GM06990 (cell line): ENCODE results near the gene RPS16.
"Not testable (repeated sequence)": the region's sequence is repeated elsewhere in the genome, so short reads cannot be mapped to it uniquely, and the experiment has no call there.

Source experiments
- DNase-seq: peaks from one replicate; pipeline ENCODE4 v3.0.0-alpha.2; 2011; ENCODE audit not compliant: insufficient read length; ENCODE audit errors: extremely low read depth
- H3K27me3 ChIP-seq: replicated peaks from 2 replicates; pipeline ENCODE4 v1.6.0; 2011; ENCODE audit warnings: low read length; ENCODE audit not compliant: control insufficient read depth, insufficient read depth
- H3K36me3 ChIP-seq: 2 replicates; pipeline ENCODE4 v1.5.1; 2011; ENCODE audit warnings: low read length; ENCODE audit not compliant: control insufficient read depth, insufficient read depth
- H3K4me3 ChIP-seq: replicated peaks from 2 replicates; pipeline ENCODE4 v1.5.1; 2011; ENCODE audit warnings: low read depth, mild to moderate bottlenecking, control low read depth, low read length
- CTCF ChIP-seq: IDR thresholded peaks from 2 replicates; pipeline ENCODE4 v1.5.1; 2011; ENCODE audit warnings: low read length, control low read depth, mild to moderate bottlenecking, inconsistent platforms; ENCODE audit not compliant: insufficient read depth, poor library complexity, severe bottlenecking

The RPS16 gene

GRCh38 chr19:39465956-39466747 is 30.4 kb upstream of the RPS16 start:
- Histone ChIP-seq H3K4me3 (no peak overlapping the region), H3K36me3 (peaks cover 52% of the 10 kb centered on the region), H3K27me3 (no peaks in the 10 kb centered on the region)
- no peak for DNase-seq
- TF ChIP-seq CTCF, result no peak

DNA sequence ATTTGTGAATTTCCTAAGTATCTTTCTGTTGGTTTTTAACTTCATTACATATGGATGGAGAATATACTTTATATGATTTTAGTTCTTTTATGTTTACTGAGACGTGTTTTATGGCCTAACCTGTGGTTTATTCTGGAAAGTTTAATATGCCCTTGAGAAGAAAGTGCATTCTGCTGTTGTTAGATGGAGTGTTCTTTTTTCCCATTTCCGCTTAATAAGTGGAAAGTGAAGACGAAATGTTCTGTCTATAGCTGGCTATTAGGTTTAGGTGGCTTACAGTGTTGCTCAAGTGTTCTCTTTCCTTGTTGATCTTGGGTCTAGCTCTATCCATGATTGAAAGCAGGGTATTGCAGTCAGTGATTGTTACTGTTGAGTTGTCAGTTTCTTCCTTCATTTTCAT is 27.7 kb upstream of the RPS16 start:
- no peak overlapping the region for H3K4me3 ChIP-seq
- peaks cover 45% of the 10 kb centered on the region for H3K36me3 ChIP-seq
- DNase-seq, result no peak
- TF ChIP-seq CTCF, result no peak
- H3K27me3 ChIP-seq, result no peaks in the 10 kb centered on the region

DNA sequence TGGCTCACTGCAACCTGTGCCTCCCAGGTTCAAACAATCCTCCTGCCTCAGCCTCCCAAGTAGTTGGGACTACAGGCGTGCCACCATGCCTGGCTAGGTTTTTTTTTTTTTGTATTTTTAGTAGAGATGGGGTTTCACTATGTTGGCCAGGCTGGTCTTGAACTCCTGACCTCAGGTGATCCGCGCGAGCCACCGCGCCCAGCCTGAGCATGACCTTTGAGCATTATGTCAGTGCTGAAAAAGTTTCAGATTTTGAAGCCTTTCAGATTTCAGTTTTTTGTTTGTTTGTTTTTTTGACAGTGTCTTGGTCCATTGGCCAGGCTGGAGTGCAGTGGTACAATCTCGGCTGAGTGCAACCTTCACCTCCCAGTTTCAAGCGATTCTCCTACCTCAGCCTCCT is 15.5 kb upstream of the RPS16 start:
- not testable (repeated sequence) for H3K4me3 ChIP-seq, H3K27me3 ChIP-seq, DNase-seq
- H3K36me3 ChIP-seq, result peaks cover 14% of the 10 kb centered on the region

DNA sequence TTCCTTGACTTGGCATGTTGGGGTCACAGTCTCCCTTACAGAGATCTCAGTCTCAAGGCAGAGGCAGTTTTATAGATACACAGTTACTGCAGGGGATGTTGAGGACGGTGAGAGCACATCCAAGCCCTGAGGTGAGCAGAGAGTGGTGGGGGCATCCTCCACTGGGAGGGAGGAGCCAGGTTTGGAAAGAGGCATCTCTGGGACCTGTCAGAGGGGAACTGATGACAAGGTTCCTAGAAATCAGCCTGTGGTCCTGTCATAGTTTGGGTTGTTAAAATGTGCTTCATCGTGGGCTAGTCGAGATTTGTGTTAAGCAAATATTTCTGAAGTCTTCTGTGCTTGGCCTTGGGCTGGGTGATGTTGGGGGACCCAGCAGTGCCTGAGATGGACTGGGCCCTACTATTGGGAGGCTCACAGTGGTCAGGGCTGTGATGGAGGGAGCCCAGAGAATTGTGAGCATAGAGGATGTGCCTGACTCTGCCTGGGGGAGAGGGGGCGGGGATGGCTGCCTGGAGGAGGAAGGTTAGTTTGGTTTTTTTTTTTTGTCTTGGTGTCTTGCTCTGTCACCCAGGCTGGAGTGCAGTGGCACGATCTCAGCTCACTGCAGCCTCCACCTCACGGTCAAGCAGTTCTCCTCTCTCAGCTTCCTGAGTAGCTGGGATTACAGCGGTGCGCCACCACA is 13.5 kb upstream of the RPS16 start:
- Histone ChIP-seq H3K27me3 (no peaks in the 10 kb centered on the region), H3K4me3 (no peak overlapping the region; the same call in 1 of the 2 replicates), H3K36me3 (peaks cover 11% of the 10 kb centered on the region)
- TF ChIP-seq CTCF, result no peak
- no peak for DNase-seq

DNA sequence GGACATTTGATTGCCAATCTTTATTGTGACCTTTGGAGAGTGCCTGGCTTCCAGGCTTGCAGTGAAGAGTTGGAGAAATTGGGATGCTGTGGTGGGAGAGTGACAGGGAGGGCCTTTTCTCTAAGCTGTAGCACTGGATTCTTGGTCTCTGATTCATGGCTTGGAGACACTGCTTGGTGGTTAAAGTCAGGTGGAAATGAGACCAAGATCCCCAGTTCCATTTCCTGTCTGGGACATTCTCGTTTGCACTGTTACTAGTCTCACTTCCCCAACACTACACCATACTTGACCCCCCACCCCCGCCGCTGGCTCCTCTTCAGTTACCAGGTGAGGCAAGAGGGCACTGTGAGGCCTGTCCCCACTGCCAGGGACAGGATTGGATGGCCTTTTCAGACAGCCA is 12.5 kb upstream of the RPS16 start:
- H3K36me3 ChIP-seq, result peaks cover 10% of the 10 kb centered on the region
- DNase-seq, result peak; percentile 60

More for the DNA sequence above, 12.5 kb upstream of the RPS16 start:
- peak overlapping the region; percentile 52 for H3K4me3 ChIP-seq
- TF ChIP-seq CTCF, result no peak
- H3K27me3 ChIP-seq, result no peaks in the 10 kb centered on the region
